OCI-LY1 (cell line): Measurements from ENCODE around the gene PARD3B.

ENCODE experiments used
- H2AFZ ChIP-seq: fragments of 200-600 bp; sonication (generic), shearing (Covaris generic); 2 replicates; pipeline ENCODE4 v1.6.0; 2014; ENCODE audit warnings: antibody characterized with exemption, mild to moderate bottlenecking, low read length
- H3F3A ChIP-seq: fragments of 200-600 bp; sonication (generic), shearing (Covaris generic); 2 replicates; pipeline ENCODE4 v1.6.0; 2014; ENCODE audit warnings: mild to moderate bottlenecking, antibody characterized with exemption, low read length, moderate library complexity; ENCODE audit not compliant: insufficient read depth
- H3K27ac ChIP-seq: fragments of 200-600 bp; sonication (generic); 2 replicates; pipeline ENCODE4 v1.5.1; 2014; ENCODE audit warnings: low read length, mixed run types, mild to moderate bottlenecking, low read depth; ENCODE audit not compliant: poor library complexity, severe bottlenecking
- H3K27me3 ChIP-seq: fragments of 200-600 bp; sonication (generic); 2 replicates; pipeline ENCODE4 v1.6.0; 2014; ENCODE audit warnings: antibody characterized with exemption, mild to moderate bottlenecking, low read length, moderate library complexity; ENCODE audit not compliant: insufficient read depth
- H3K36me3 ChIP-seq: fragments of 200-600 bp; sonication (generic); 2 replicates; pipeline ENCODE4 v1.6.1; 2014; ENCODE audit warnings: mild to moderate bottlenecking, antibody characterized with exemption, low read length, moderate library complexity, mixed read lengths; ENCODE audit not compliant: insufficient read depth
- H3K4me1 ChIP-seq: fragments of 200-600 bp; sonication (generic); 2 replicates; pipeline ENCODE4 v1.5.1; 2014; ENCODE audit warnings: mild to moderate bottlenecking, low read length, moderate library complexity; ENCODE audit not compliant: insufficient read depth, severe bottlenecking
- H3K4me2 ChIP-seq: fragments of 200-600 bp; sonication (generic), shearing (Covaris generic); 2 replicates; pipeline ENCODE4 v1.6.1; 2014; ENCODE audit warnings: low read length
- H3K4me3 ChIP-seq: fragments of 200-600 bp; sonication (generic); 2 replicates; pipeline ENCODE4 v1.5.1; 2014; ENCODE audit warnings: low read length, low read depth, mild to moderate bottlenecking, mixed read lengths; ENCODE audit not compliant: poor library complexity, severe bottlenecking
- H3K79me2 ChIP-seq: fragments of 200-600 bp; shearing (Covaris generic); 2 replicates; pipeline ENCODE4 v1.6.1; 2016; ENCODE audit warnings: mixed run types, low read length, mixed read lengths; ENCODE audit not compliant: insufficient read depth
- H3K9ac ChIP-seq: fragments of 200-600 bp; sonication (generic), shearing (Covaris generic); 2 replicates; pipeline ENCODE4 v1.6.1; 2014; ENCODE audit warnings: mild to moderate bottlenecking, low read length, mixed read lengths
- H3K9me2 ChIP-seq: fragments of 200-600 bp; sonication (generic), shearing (Covaris generic); 2 replicates; pipeline ENCODE4 v1.6.1; 2014; ENCODE audit warnings: low read depth, mild to moderate bottlenecking, low read length, mixed read lengths
- H3K9me3 ChIP-seq: fragments of 200-600 bp; shearing (Covaris generic); 2 replicates; pipeline ENCODE4 v1.6.1; 2014; ENCODE audit warnings: low read length, mixed read lengths
- H4K20me1 ChIP-seq: fragments of 200-600 bp; sonication (generic), shearing (Covaris generic); 2 replicates; pipeline ENCODE4 v1.6.0; 2016; ENCODE audit warnings: mild to moderate bottlenecking, low read length; ENCODE audit not compliant: insufficient read depth
- CTCF ChIP-seq: fragments of 200-600 bp; sonication (generic), shearing (Covaris generic); IDR thresholded peaks from 2 replicates; pipeline ENCODE4 v1.5.1; 2017; ENCODE audit warnings: mild to moderate bottlenecking, antibody characterized with exemption, low read length, moderate library complexity, mixed read lengths
- EZH2 ChIP-seq: fragments of 200-600 bp; sonication (generic), shearing (Covaris generic); IDR thresholded peaks from 2 replicates; pipeline ENCODE4 v1.8.0; 2017; ENCODE audit warnings: borderline replicate concordance, mixed run types, mild to moderate bottlenecking, antibody characterized with exemption, low read length, moderate library complexity, mixed read lengths

PARD3B gene

GRCh38 chr2:205180730-205181129, 635.5 kb downstream of the PARD3B start:
- no peak overlapping the region for H3K27ac ChIP-seq
- no peaks in the 10 kb centered on the region for H3K4me1 ChIP-seq
- H3K79me2 ChIP-seq = no peaks in the 10 kb centered on the region
- no peak overlapping the region for H2AFZ ChIP-seq
- H3K4me2 ChIP-seq = no peak overlapping the region
- no peaks in the 10 kb centered on the region for H3K9me3 ChIP-seq
- no peaks in the 10 kb centered on the region for H3K36me3 ChIP-seq
- H3K4me3 ChIP-seq = no peak overlapping the region
- H3K9ac ChIP-seq = no peak overlapping the region
- no peaks in the 10 kb centered on the region for H3K27me3 ChIP-seq
- H3F3A ChIP-seq = no peaks in the 10 kb centered on the region
- H3K9me2 ChIP-seq = no peaks in the 10 kb centered on the region
- H4K20me1 ChIP-seq = no peaks in the 10 kb centered on the region
- TF ChIP-seq CTCF (no peak), EZH2 (no peak)

- no peaks in the 10 kb centered on the region for H3K4me1 ChIP-seq
- H3K4me3 ChIP-seq = no peak overlapping the region
- H4K20me1 ChIP-seq = no peaks in the 10 kb centered on the region
- no peaks in the 10 kb centered on the region for H3K9me3 ChIP-seq
- H3K9ac ChIP-seq = no peak overlapping the region
- no peak overlapping the region for H3K27ac ChIP-seq
- no peaks in the 10 kb centered on the region for H3F3A ChIP-seq
- no peaks in the 10 kb centered on the region for H3K79me2 ChIP-seq
- H3K4me2 ChIP-seq = no peak overlapping the region
- no peaks in the 10 kb centered on the region for H3K9me2 ChIP-seq
- no peaks in the 10 kb centered on the region for H3K27me3 ChIP-seq
- no peak for TF ChIP-seq CTCF
- TF ChIP-seq EZH2 = no peak
- H3K36me3 ChIP-seq = no peaks in the 10 kb centered on the region
- no peak overlapping the region for H2AFZ ChIP-seq
These were observed 642.5 kb downstream of the PARD3B start for GRCh38 chr2:205187731-205188130.

- TF ChIP-seq CTCF (no peak), EZH2 (no peak)
- Histone ChIP-seq H3K4me2 (no peak overlapping the region), H3K9me2 (no peaks in the 10 kb centered on the region), H3K27me3 (no peaks in the 10 kb centered on the region), H3K9ac (no peak overlapping the region), H3K4me3 (no peak overlapping the region), H3F3A (no peaks in the 10 kb centered on the region), H3K36me3 (no peaks in the 10 kb centered on the region), H4K20me1 (no peaks in the 10 kb centered on the region), H3K79me2 (no peaks in the 10 kb centered on the region), H2AFZ (no peak overlapping the region), H3K27ac (no peak overlapping the region), H3K9me3 (no peaks in the 10 kb centered on the region), H3K4me1 (no peaks in the 10 kb centered on the region)
These were observed 643.2 kb downstream of the PARD3B start for GRCh38 chr2:205188239-205189138.
